Prostate gland (tissue), 2 donors: ENCODE measurements around the gene ANTXR1.

Experiments used
- CTCF ChIP-seq, 4 experiments: fragments of 200-600 bp in 2 of 4; fragments of 450-650 bp in 2 of 4; sonication (generic) in 2 of 4; IDR thresholded peaks; 1 replicate in 3 of 4; 2 replicates in 1 of 4; pipeline ENCODE4 v1.5.1; 2016 to 2019; ENCODE audit warnings: antibody characterized with exemption in 4 of 4, mild to moderate bottlenecking in 2 of 4, moderate library complexity in 2 of 4
- POLR2A ChIP-seq: fragments of 450-650 bp; IDR thresholded peaks from one replicate; pipeline ENCODE4 v1.6.1; 2016; ENCODE audit warnings: antibody characterized with exemption, mild to moderate bottlenecking
- POLR2AphosphoS5 ChIP-seq: sonication (generic); formaldehyde crosslinking; IDR thresholded peaks from one replicate; pipeline ENCODE4 v1.6.1; 2017; ENCODE audit warnings: antibody characterized with exemption

GRCh38 chr2:69059731-69060290, 46.8 kb downstream of the ANTXR1 start:
- TF ChIP-seq CTCF (IDR thresholded peaks at IDR 0.05) (no peak), POLR2A (no peak), POLR2AphosphoS5 (no peak)
